Cortex of kidney (tissue), 1 donor: ENCODE data around the gene HOXA13.

Experiments used
- DNase-seq: peaks from one replicate; lab custom pipeline; 2025; lab: John Stamatoyannopoulos, UW

The HOXA13 gene

GRCh38 chr7:27181795-27182275 lies 18.1 kb downstream of the HOXA13 start:
- DNase-seq: no peak

- DNase-seq: no peak
Observed at GRCh38 chr7:27180431-27181420, 19.2 kb downstream of the HOXA13 start.

- DNase-seq: no peak
Observed at GRCh38 chr7:27179503-27180430, 20.1 kb downstream of the HOXA13 start.

- no peak for DNase-seq
Observed at GRCh38 chr7:27179030-27179429, 20.9 kb downstream of the HOXA13 start.

- DNase-seq: no peak
Observed at GRCh38 chr7:27178366-27178765, 21.5 kb downstream of the HOXA13 start.

GRCh38 chr7:27177795-27178320 lies 22.0 kb downstream of the HOXA13 start:
- no peak for DNase-seq

GRCh38 chr7:27176962-27177794 lies 22.7 kb downstream of the HOXA13 start:
- no peak for DNase-seq

- no peak for DNase-seq
Observed at GRCh38 chr7:27176524-27176845, 23.4 kb downstream of the HOXA13 start.

GRCh38 chr7:27175626-27176523 lies 24.0 kb downstream of the HOXA13 start:
- no peak for DNase-seq

GRCh38 chr7:27174874-27175625 lies 24.8 kb downstream of the HOXA13 start:
- DNase-seq: no peak

GRCh38 chr7:27173956-27174873 lies 25.7 kb downstream of the HOXA13 start, which contains the start of gene HOXA10:
HOXA10 (minus strand) TSS chr7:27174320; CDS start chr7:27174306, 14 bp downstream.
- no peak for DNase-seq

- DNase-seq: no peak
Observed at GRCh38 chr7:27173511-27173955, 26.4 kb downstream of the HOXA13 start.

GRCh38 chr7:27172823-27173510 lies 26.9 kb downstream of the HOXA13 start:
- no peak for DNase-seq

- DNase-seq: no peak
Observed at GRCh38 chr7:27172315-27172774, 27.5 kb downstream of the HOXA13 start.

GRCh38 chr7:27171637-27172314 lies 28.1 kb downstream of the HOXA13 start:
- no peak for DNase-seq

- no peak for DNase-seq
Observed at GRCh38 chr7:27171325-27171636, 28.6 kb downstream of the HOXA13 start.
